Kidney glomerular epithelial cell (primary cell): ENCODE measurements around the gene PFN3.
A peak's percentile ranks its signal among the peaks of the same experiment; 100 is the strongest.

Source experiments
- DNase-seq: peaks from one replicate; lab custom pipeline; 2025; lab: John Stamatoyannopoulos, UW

PFN3 gene

GRCh38 chr5:177437623-177438022 lies 37.2 kb upstream of the PFN3 start:
- DNase-seq, result no peak

GRCh38 chr5:177435847-177436536 lies 35.5 kb upstream of the PFN3 start:
- DNase-seq, result no peak

- no peak for DNase-seq
These were observed 34.7 kb upstream of the PFN3 start for GRCh38 chr5:177434942-177435738.

GRCh38 chr5:177434437-177434836 lies 34.0 kb upstream of the PFN3 start:
- no peak for DNase-seq

- DNase-seq, result no peak
These were observed 33.3 kb upstream of the PFN3 start for GRCh38 chr5:177433658-177434217.

GRCh38 chr5:177432839-177433657 lies 32.6 kb upstream of the PFN3 start:
- no peak for DNase-seq

- no peak for DNase-seq
These were observed 31.8 kb upstream of the PFN3 start for GRCh38 chr5:177432143-177432838.

- no peak for DNase-seq
These were observed 31.1 kb upstream of the PFN3 start for GRCh38 chr5:177431317-177432142.

GRCh38 chr5:177430972-177431316 lies 30.5 kb upstream of the PFN3 start:
- DNase-seq, result no peak

GRCh38 chr5:177430140-177430951 lies 29.9 kb upstream of the PFN3 start:
- no peak for DNase-seq

- DNase-seq, result no peak
These were observed 29.0 kb upstream of the PFN3 start for GRCh38 chr5:177429248-177430040.

- DNase-seq, result no peak
These were observed 28.2 kb upstream of the PFN3 start for GRCh38 chr5:177428574-177429217.

- no peak for DNase-seq
These were observed 27.6 kb upstream of the PFN3 start for GRCh38 chr5:177427919-177428573.

- DNase-seq, result no peak
These were observed 26.9 kb upstream of the PFN3 start for GRCh38 chr5:177427211-177427822.

GRCh38 chr5:177426566-177427210 lies 26.2 kb upstream of the PFN3 start, which contains the start of gene GRK6:
GRK6 (plus strand) TSS chr5:177426676; CDS start chr5:177426846, 170 bp downstream.
- DNase-seq, result no peak

GRCh38 chr5:177425801-177426565 lies 25.5 kb upstream of the PFN3 start:
- peak; percentile 100 for DNase-seq
